HepG2 (cell line): ENCODE results near the gene EXOC5. TPM values are rescaled to one million over a fixed set of nuclear protein-coding genes. Genes with fewer than 3 reads are reported as not detected.

Source experiments
- CHCHD3 ChIP-seq: sonication (generic); formaldehyde crosslinking; IDR thresholded peaks from 2 replicates; pipeline ENCODE4 v1.8.0; 2022; ENCODE audit warnings: mild to moderate bottlenecking, missing genetic modification reagents, moderate library complexity
- EED ChIP-seq: sonication (generic); formaldehyde crosslinking; IDR thresholded peaks from 2 replicates; pipeline ENCODE4 v1.5.0; 2020; ENCODE audit warnings: mild to moderate bottlenecking, missing genetic modification reagents
- HCFC1 ChIP-seq: fragments of 150-350 bp; IDR thresholded peaks from 2 replicates; pipeline ENCODE4 v1.6.1; 2014; ENCODE audit warnings: low read depth, low read length
- HMGXB3 ChIP-seq: sonication (generic); formaldehyde crosslinking; IDR thresholded peaks from 2 replicates; pipeline ENCODE4 v1.4.0; 2020; ENCODE audit warnings: missing genetic modification reagents, borderline replicate concordance
- KDM5B ChIP-seq: sonication (generic); formaldehyde crosslinking; IDR thresholded peaks from 2 replicates; pipeline ENCODE4 v1.4.0; 2020; ENCODE audit warnings: missing genetic modification reagents, mild to moderate bottlenecking, borderline replicate concordance
- MED13 ChIP-seq: sonication (generic); formaldehyde crosslinking; IDR thresholded peaks from 2 replicates; pipeline ENCODE4 v1.5.0; 2020; ENCODE audit warnings: missing genetic modification reagents
- PCBP2 ChIP-seq: fragments of 200-400 bp; formaldehyde crosslinking; optimal IDR thresholded peaks from 2 replicates; pipeline ENCODE3; 2018; ENCODE audit warnings: low read length, low read depth; ENCODE audit not compliant: poor library complexity, severe bottlenecking
- SIX1 ChIP-seq: sonication (generic); formaldehyde crosslinking; IDR thresholded peaks from 2 replicates; pipeline ENCODE4 v1.4.0; 2020; ENCODE audit warnings: missing genetic modification reagents, borderline replicate concordance
- TARDBP ChIP-seq: sonication (generic); formaldehyde crosslinking; IDR thresholded peaks from 2 replicates; pipeline ENCODE4 v1.8.0; 2022; ENCODE audit warnings: mild to moderate bottlenecking, missing genetic modification reagents
- ZNF337 ChIP-seq: sonication (generic); formaldehyde crosslinking; IDR thresholded peaks from 2 replicates; pipeline ENCODE4 v1.5.1; 2020; ENCODE audit warnings: missing genetic modification reagents, low read depth, mild to moderate bottlenecking, borderline replicate concordance
- ZNF576 ChIP-seq: sonication (generic); formaldehyde crosslinking; IDR thresholded peaks from 2 replicates; pipeline ENCODE4 v1.4.0; 2020; ENCODE audit warnings: mild to moderate bottlenecking, missing genetic modification reagents
- ZNF720 ChIP-seq: sonication (generic); formaldehyde crosslinking; IDR thresholded peaks from 2 replicates; pipeline ENCODE4 v1.4.0; 2020; ENCODE audit warnings: missing genetic modification reagents
- ZNF775 ChIP-seq: sonication (generic); formaldehyde crosslinking; IDR thresholded peaks from 2 replicates; pipeline ENCODE4 v1.4.0; 2020; ENCODE audit warnings: missing genetic modification reagents, mild to moderate bottlenecking, moderate library complexity, borderline replicate concordance
- polyA plus RNA-seq, 8 experiments: library from polyadenylated mRNA; depleted of rRNA in 3 of 8; stranded (reverse) in 7 of 8; unstranded in 1 of 8; fragments of >200 nt; fragmentation: Illumina TruSeq in 4 of 8; extraction: Trizol in 4 of 8; gene quantifications; 2 replicates each; pipeline versions ENCODE4 v1.2.1 to v1.2.3, GENCODE V29; 2011 to 2016; ENCODE audit warnings: low read depth in 4 of 8, missing spikeins in 1 of 8, mixed read lengths in 1 of 8; ENCODE audit not compliant: insufficient read depth in 1 of 8
- total RNA-seq, 5 experiments: library from RNA; depleted of rRNA; stranded (reverse); fragments of >200 nt; fragmentation: Illumina TruSeq; extraction: Trizol; gene quantifications; 2 replicates each; pipeline ENCODE4 v1.2.3, GENCODE V29; 2016; ENCODE audit warnings: low read depth in 1 of 5
- TF ChIP-seq, protein P1 (sequence below): sonication (generic); formaldehyde crosslinking; IDR thresholded peaks from 2 replicates; pipeline ENCODE4 v1.4.0; 2020; ENCODE audit warnings: missing genetic modification reagents
- TF ChIP-seq, protein P2 (sequence below): fragments of 450-650 bp; IDR thresholded peaks from 2 replicates; pipeline ENCODE4 v1.6.1; 2016
- TF ChIP-seq, protein P3 (sequence below): sonication (generic); formaldehyde crosslinking; IDR thresholded peaks from 2 replicates; pipeline ENCODE4 v1.4.0; 2020; ENCODE audit warnings: missing genetic modification reagents
- TF ChIP-seq, protein P4 (sequence below): IDR thresholded peaks from 2 replicates; pipeline ENCODE4 v1.6.1; 2018; ENCODE audit warnings: missing genetic modification reagents, mild to moderate bottlenecking, missing compliant biosample characterization

The EXOC5 gene
- total and polyA plus RNA-seq, 2 of the 13 experiments (the other 11 are each of a cell fraction or from before 2014, with no cell fraction given) = 15.1 to 43.8 TPM

GRCh38 chr14:57268161-57269069, at the start of gene EXOC5, which contains the start of gene AP5M1 (continued):
- no peak for TF ChIP-seq PCBP2
- TF ChIP-seq, protein P1, sequence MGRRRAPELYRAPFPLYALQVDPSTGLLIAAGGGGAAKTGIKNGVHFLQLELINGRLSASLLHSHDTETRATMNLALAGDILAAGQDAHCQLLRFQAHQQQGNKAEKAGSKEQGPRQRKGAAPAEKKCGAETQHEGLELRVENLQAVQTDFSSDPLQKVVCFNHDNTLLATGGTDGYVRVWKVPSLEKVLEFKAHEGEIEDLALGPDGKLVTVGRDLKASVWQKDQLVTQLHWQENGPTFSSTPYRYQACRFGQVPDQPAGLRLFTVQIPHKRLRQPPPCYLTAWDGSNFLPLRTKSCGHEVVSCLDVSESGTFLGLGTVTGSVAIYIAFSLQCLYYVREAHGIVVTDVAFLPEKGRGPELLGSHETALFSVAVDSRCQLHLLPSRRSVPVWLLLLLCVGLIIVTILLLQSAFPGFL = no peak
- TF ChIP-seq ZNF720 = no peak
- TF ChIP-seq MED13 (CRISPR knock-in tag) = no peak; the same call in 1 of the 2 replicates
- no peak; the same call in 1 of the 2 replicates for TF ChIP-seq ZNF337
- no peak for TF ChIP-seq HMGXB3 (CRISPR knock-in tag)
- TF ChIP-seq SIX1 (CRISPR knock-in tag) = no peak
- TF ChIP-seq ZNF576 (CRISPR knock-in tag) = no peak
- TF ChIP-seq TARDBP (CRISPR knock-in tag) = peak; percentile 40; the same call in 1 of the 2 replicates
- TF ChIP-seq EED (CRISPR knock-in tag) = no peak
- TF ChIP-seq, protein P2, sequence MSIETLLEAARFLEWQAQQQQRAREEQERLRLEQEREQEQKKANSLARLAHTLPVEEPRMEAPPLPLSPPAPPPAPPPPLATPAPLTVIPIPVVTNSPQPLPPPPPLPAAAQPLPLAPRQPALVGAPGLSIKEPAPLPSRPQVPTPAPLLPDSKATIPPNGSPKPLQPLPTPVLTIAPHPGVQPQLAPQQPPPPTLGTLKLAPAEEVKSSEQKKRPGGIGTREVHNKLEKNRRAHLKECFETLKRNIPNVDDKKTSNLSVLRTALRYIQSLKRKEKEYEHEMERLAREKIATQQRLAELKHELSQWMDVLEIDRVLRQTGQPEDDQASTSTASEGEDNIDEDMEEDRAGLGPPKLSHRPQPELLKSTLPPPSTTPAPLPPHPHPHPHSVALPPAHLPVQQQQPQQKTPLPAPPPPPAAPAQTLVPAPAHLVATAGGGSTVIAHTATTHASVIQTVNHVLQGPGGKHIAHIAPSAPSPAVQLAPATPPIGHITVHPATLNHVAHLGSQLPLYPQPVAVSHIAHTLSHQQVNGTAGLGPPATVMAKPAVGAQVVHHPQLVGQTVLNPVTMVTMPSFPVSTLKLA = no peak
- TF ChIP-seq, protein P3, sequence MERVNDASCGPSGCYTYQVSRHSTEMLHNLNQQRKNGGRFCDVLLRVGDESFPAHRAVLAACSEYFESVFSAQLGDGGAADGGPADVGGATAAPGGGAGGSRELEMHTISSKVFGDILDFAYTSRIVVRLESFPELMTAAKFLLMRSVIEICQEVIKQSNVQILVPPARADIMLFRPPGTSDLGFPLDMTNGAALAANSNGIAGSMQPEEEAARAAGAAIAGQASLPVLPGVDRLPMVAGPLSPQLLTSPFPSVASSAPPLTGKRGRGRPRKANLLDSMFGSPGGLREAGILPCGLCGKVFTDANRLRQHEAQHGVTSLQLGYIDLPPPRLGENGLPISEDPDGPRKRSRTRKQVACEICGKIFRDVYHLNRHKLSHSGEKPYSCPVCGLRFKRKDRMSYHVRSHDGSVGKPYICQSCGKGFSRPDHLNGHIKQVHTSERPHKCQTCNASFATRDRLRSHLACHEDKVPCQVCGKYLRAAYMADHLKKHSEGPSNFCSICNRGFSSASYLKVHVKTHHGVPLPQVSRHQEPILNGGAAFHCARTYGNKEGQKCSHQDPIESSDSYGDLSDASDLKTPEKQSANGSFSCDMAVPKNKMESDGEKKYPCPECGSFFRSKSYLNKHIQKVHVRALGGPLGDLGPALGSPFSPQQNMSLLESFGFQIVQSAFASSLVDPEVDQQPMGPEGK (CRISPR knock-in tag) = peak; percentile 72
- TF ChIP-seq KDM5B (CRISPR knock-in tag) = peak; percentile 89; the same call in 1 of the 2 replicates
- TF ChIP-seq HCFC1 = 0 out of 2 replicates have a peak, but pooled peaks have one; percentile 3
- TF ChIP-seq, protein P4, sequence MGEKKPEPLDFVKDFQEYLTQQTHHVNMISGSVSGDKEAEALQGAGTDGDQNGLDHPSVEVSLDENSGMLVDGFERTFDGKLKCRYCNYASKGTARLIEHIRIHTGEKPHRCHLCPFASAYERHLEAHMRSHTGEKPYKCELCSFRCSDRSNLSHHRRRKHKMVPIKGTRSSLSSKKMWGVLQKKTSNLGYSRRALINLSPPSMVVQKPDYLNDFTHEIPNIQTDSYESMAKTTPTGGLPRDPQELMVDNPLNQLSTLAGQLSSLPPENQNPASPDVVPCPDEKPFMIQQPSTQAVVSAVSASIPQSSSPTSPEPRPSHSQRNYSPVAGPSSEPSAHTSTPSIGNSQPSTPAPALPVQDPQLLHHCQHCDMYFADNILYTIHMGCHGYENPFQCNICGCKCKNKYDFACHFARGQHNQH (CRISPR knock-in tag) = peak; percentile 54; the same call in 1 of the 2 replicates
- TF ChIP-seq CHCHD3 (CRISPR knock-in tag) = no peak
- no peak for TF ChIP-seq ZNF775 (CRISPR knock-in tag)
